HG03565 (cell line): Measurements from ENCODE around the gene PCCA.
"Not testable (repeated sequence)": the region's sequence is repeated elsewhere in the genome, so short reads cannot be mapped to it uniquely, and the experiment has no call there.

ENCODE experiments used
- ATAC-seq: cut with Tn5 transposase; IDR thresholded peaks from one replicate; pipeline ENCODE4 v1.9.1; 2021; ENCODE audit warnings: mild to moderate bottlenecking, moderate library complexity; ENCODE audit not compliant: unreplicated experiment

The PCCA gene

GRCh38 chr13:100138859-100139491 lies 50.1 kb downstream of the PCCA start:
- ATAC-seq = no peak

DNA sequence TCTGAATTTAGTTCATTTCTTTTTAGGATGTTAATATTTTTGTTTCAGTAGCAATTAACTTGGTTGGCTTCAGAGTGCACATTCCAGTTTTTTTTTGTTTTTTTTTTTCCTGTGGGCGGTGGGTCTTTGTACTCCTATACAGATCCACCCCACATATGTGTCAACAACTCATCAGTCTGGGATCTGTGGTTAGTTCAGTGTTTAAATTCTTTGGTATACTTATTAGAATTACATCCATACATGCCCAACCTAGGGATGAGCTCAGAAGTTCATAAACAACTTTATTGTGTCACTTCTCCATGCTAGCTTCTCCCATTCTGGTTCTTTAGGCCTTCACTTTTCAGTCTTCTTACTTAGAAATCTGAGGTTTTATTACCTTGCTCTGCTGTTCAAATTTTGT lies 50.9 kb downstream of the PCCA start:
- no peak for ATAC-seq

GRCh38 chr13:100140441-100140840 lies 51.5 kb downstream of the PCCA start:
- ATAC-seq = no peak

DNA sequence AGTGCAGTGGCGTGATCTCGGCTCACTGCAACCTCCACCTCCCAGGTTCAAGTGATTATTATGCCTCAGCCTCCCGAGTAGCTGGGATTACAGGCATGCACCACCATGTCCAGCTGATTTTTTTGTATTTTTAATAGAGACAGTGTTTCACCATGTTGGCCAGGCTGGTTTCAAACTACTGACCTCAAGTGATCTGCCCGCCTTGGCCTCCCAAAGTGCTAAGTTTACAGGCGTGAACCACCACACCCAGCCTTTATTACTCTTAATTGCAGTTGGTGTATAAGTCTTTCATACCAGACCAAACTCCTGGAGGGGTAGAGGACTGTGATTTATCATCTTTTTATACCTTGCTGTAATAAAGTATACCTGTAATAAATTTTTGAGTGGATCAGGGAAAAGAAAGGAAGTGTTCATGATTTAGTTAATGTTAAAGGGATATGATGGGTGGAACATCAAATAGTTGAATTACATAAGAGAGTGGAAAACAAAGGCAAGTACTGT lies 52.6 kb downstream of the PCCA start:
- ATAC-seq = not testable (repeated sequence)

DNA sequence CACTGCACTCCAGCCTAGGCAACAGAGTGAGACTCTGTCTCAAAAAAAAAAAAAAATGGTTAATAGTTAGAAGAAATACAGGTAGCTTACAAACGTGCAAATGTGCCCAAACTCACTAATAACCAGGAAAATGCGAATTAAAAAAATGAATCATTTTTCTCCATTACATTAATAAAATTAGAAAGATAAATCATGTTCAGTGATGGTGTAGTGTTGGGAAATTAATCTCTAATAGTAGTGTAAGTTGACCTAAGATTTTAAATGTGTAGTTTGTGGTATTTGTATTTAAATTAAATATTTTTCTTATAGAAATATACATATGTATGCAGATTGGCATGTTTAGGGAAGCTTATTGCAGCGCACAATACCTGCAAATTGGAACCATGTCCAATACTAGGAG lies 57.6 kb downstream of the PCCA start:
- no peak for ATAC-seq

GRCh38 chr13:100147825-100148224 lies 58.9 kb downstream of the PCCA start:
- ATAC-seq = no peak

DNA sequence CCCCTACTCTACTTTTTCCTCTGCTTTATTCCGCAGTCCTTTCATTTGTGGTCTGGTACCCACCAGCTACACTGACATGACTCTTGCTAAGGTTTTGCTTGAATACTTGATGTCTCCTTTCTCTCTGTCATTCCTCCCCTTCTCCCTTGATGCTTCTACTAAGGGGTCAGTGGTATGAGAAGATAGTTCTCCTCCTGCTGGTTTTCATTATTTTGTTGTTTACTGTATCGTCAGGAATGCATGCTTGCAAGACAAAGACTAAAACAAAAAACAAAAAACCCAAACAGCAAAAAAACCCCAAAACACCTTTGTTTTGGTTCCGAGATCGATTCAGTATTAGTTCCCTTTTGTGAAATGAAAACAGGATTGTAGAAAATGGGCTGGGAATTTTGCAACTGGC lies 59.5 kb downstream of the PCCA start:
- no peak for ATAC-seq

DNA sequence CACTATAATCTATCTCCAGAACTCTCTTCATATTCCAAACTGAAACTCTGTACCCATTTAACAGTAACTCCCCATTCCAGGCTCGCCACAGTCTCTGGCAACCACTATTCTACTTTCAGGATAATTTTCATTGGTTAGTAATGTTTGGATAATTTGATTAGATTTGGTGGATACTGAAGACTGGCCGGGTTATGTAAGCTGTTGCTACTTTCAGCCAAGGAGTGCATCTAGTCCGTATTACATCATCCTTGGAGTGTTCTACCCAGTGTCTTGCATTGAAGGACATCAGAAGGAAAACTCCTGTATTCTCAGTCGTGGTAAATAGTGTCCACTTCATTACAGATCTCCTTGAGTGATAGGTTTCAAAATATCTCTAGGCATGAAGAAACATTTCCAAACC lies 60.5 kb downstream of the PCCA start:
- ATAC-seq = no peak

GRCh38 chr13:100150711-100151110 lies 61.8 kb downstream of the PCCA start:
- not testable (repeated sequence) for ATAC-seq

GRCh38 chr13:100154842-100155416 lies 66.0 kb downstream of the PCCA start:
- no peak for ATAC-seq

GRCh38 chr13:100156788-100157187 lies 67.9 kb downstream of the PCCA start:
- ATAC-seq = no peak

- ATAC-seq = no peak
Observed at GRCh38 chr13:100158569-100158968, 69.7 kb downstream of the PCCA start.

- ATAC-seq = no peak
Observed at GRCh38 chr13:100159584-100159983, 70.7 kb downstream of the PCCA start.

DNA sequence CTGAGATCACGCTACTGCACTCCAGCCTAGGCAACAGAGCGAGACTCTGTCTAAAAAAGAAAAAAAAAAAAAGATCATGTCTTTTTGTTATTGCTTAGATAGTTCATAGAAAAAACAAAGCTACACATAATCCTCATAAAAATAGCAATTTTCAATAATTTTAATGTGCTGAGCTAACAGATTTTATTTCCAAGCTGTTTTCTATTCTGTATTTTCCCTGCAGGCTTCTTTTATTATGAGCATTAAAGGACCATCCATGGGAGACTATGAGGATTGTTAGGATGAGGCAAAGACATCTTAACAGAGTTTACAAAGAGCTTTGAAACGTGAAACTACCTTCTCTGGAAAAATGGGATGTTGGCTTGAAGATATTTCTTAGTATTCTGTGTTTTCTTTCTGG lies 71.6 kb downstream of the PCCA start:
- ATAC-seq = no peak

DNA sequence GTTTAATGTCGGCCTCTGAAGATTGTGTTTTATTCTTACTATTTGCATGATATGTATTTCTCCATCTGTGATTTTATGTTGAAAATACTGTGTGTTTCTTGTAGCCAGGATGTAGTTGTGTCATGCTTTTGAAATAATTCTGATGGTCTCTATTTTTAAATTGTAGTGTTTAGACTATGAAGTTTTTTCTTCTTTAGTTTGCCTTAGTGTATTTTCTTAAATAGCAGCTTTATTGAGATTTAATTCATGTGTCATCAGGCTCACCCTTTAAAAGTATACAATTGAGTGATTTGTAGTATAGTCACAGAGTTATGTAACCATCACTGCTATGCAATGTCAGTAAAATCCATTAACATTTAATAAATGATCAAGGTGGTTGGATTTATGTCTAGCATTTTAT lies 74.5 kb downstream of the PCCA start:
- no peak for ATAC-seq

DNA sequence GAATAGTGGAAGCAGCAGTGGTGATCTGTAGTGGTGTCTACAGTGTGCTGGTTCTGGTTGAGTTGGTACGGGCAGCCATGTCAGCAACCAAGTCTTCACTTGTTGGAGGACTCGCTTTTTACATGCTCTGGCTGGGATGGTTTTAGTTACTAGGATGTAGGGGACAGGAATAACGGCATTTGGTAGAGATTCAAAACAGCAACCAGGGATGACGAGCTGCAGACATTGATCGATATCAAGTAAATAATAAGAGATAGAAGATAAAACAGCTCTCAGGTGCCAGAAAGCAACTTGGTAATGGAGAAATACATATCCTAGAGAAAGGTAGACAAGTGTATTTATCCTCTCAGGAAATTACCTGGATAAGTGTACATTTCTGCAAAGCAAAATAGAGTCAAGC lies 84.3 kb downstream of the PCCA start:
- no peak for ATAC-seq

GRCh38 chr13:100174455-100174854 lies 85.6 kb downstream of the PCCA start:
- not testable (repeated sequence) for ATAC-seq

DNA sequence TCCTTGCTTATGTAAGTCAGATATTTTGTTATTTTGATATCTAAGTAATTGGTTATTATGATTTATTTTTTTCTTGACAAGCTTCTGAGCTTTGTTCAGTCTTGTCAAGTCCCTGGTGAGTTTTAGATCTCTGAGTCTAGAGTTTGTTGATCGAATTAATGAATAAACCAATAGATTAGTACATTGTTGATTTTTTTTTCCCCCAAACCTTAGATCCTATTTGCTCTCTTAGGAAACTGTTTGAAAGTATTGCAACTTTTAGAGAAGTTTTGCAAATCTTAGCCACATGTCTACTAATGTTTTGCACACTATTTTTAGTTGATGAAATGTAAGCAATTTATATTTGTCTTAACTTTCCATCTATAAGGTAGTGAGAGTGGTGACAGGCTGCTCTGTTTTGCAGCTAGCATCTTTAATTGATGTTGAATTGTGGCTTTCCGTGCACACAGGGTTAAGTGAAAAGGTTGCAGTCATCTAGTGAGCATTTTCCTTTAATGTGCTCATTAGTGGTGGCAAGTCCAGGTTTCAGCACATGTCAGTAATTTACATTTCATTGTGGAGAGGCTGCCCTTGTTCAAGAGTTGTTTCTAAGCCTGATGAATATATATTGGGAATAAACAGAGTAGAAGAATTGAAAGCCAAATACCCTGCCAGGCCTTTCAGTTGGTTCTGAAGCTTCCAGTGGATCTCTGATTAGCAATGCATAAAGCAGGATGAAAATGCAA lies 86.3 kb downstream of the PCCA start:
- ATAC-seq = no peak

- no peak for ATAC-seq
Observed at GRCh38 chr13:100175803-100176182, 86.9 kb downstream of the PCCA start.

DNA sequence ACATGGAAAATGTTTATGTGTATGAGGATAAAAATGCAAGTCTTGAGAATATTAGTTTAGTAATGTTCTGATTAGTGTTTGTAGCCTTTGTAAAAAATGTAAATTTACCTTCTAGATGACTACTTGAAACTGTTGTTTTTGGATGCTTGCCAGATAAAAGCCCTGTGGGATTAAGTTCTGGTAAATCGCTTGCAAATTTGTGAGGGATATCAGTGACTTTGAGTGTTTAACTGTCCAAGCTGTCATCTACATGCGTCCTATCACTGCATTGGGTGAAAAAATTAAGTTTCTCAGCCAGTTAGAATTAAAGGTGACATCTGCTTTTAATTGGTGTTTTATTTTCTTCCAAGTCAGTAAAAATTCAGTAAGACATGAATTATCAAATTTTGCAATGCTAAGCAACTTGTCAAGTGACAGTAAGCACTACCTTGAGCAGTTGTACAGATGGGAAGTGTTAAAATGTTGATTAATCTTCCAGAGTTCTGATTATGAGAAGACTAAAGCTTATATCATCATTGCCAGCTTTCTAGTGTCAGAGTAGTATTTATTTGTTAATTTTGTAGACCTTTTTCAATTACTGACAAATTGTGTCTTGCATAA lies 88.0 kb downstream of the PCCA start:
- ATAC-seq = no peak

GRCh38 chr13:100178309-100178708 lies 89.4 kb downstream of the PCCA start:
- ATAC-seq = no peak

DNA sequence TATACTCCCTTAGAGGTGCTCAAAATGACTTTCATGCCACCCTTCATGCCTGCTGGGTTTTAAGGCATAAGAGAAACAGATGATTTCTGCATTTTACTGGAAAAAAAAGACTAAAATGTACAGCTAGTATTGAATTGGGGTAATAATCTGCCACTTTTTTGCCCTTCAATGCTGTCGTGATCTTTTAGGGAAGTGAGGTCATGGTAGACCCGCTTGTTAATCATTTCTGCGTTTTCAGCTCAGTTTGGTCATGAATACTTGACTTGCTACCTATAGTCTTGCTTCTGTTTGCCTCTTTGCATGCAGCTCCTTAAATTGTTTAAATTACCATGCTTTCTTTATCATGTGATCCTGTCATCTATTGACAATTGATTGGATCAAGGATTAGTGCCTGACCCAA lies 90.4 kb downstream of the PCCA start:
- no peak for ATAC-seq
